ENCODE results near the gene TRAM2. TPM values are rescaled to one million over a fixed set of nuclear protein-coding genes. Genes with fewer than 3 reads are reported as not detected.

TRAM2 gene
- total RNA-seq, 2 donors from 2014 or later, result 40.0 to 41.8 TPM

- Histone ChIP-seq H3K27ac (no peak overlapping the region), H3K4me1 (ENCODE audit: control insufficient read depth in 1 of 2, low read depth in 2 of 2) (peaks cover 29 to 61% of the 10 kb centered on the region in 2 donors), H3K4me3 (no peak overlapping the region), H3K36me3 (peaks cover 15% of the 10 kb centered on the region), H3K9me3 (no peaks in the 10 kb centered on the region), H3K27me3 (replicated peaks; ENCODE audit: insufficient read depth) (no peaks in the 10 kb centered on the region)
- no peak for DNase-seq (ENCODE audit: low spot score)
- no peak for ATAC-seq (ENCODE audit: insufficient number of reproducible peaks, low FRiP score, low read depth)
- TF ChIP-seq, protein P1, sequence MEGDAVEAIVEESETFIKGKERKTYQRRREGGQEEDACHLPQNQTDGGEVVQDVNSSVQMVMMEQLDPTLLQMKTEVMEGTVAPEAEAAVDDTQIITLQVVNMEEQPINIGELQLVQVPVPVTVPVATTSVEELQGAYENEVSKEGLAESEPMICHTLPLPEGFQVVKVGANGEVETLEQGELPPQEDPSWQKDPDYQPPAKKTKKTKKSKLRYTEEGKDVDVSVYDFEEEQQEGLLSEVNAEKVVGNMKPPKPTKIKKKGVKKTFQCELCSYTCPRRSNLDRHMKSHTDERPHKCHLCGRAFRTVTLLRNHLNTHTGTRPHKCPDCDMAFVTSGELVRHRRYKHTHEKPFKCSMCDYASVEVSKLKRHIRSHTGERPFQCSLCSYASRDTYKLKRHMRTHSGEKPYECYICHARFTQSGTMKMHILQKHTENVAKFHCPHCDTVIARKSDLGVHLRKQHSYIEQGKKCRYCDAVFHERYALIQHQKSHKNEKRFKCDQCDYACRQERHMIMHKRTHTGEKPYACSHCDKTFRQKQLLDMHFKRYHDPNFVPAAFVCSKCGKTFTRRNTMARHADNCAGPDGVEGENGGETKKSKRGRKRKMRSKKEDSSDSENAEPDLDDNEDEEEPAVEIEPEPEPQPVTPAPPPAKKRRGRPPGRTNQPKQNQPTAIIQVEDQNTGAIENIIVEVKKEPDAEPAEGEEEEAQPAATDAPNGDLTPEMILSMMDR (IDR thresholded peaks at IDR 0.05), result no peak
These were observed 41.9 kb downstream of the TRAM2 start for GRCh38 chr6:52534966-52535390.

DNA sequence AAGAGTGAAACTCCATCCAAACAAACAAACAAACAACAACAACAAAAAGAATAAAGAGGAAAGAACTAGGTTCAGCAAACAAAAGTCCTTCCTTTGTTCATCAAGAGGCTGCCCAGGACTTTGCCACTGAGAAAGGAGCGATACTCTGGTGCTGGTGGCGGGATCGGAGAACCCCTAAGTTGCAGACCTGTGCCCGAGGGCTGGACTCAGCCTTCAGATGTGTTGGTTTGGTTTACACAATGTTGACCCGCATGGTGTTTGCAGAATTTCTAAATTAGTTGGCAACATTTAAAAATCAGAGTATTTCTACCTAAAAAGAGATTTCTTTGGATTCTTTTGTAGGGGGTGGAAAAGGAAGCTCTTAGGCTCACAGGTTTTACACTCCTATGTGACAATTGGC lies 42.5 kb downstream of the TRAM2 start:
- ATAC-seq (ENCODE audit: insufficient number of reproducible peaks, low FRiP score, low read depth) (no peak), DNase-seq (ENCODE audit: low spot score) (no peak)
- Histone ChIP-seq H3K36me3 (peaks cover 15% of the 10 kb centered on the region), H3K4me1 (ENCODE audit: control insufficient read depth in 1 of 2, low read depth in 2 of 2) (peaks cover 23 to 55% of the 10 kb centered on the region in 2 donors), H3K9me3 (no peaks in the 10 kb centered on the region), H3K4me3 (no peak overlapping the region), H3K27ac (no peak overlapping the region), H3K27me3 (replicated peaks; ENCODE audit: insufficient read depth) (no peaks in the 10 kb centered on the region)
- TF ChIP-seq, protein P1 (IDR thresholded peaks at IDR 0.05), result no peak

- peaks cover 15% of the 10 kb centered on the region for H3K36me3 ChIP-seq
- H3K9me3 ChIP-seq, result no peaks in the 10 kb centered on the region
- H3K4me3 ChIP-seq, result no peak overlapping the region
- TF ChIP-seq, protein P1 (IDR thresholded peaks at IDR 0.05), result no peak
- H3K27ac ChIP-seq, result no peak overlapping the region
- no peak for DNase-seq (ENCODE audit: low spot score)
- no peaks in the 10 kb centered on the region for H3K27me3 ChIP-seq (replicated peaks; ENCODE audit: insufficient read depth)
- no peak for ATAC-seq (ENCODE audit: insufficient number of reproducible peaks, low FRiP score, low read depth)
- peaks cover 16 to 46% of the 10 kb centered on the region in 2 donors for H3K4me1 ChIP-seq (ENCODE audit: control insufficient read depth in 1 of 2, low read depth in 2 of 2)
These were observed 43.4 kb downstream of the TRAM2 start for GRCh38 chr6:52533491-52533890.

- Histone ChIP-seq H3K4me1 (ENCODE audit: control insufficient read depth in 1 of 2, low read depth in 2 of 2) (peaks cover 6 to 36% of the 10 kb centered on the region in 2 donors), H3K27me3 (replicated peaks; ENCODE audit: insufficient read depth) (no peaks in the 10 kb centered on the region), H3K4me3 (no peak overlapping the region), H3K9me3 (no peaks in the 10 kb centered on the region), H3K36me3 (peaks cover 15% of the 10 kb centered on the region), H3K27ac (no peak overlapping the region)
- ATAC-seq (ENCODE audit: insufficient number of reproducible peaks, low FRiP score, low read depth) (no peak), DNase-seq (ENCODE audit: low spot score) (no peak)
- TF ChIP-seq, protein P1 (IDR thresholded peaks at IDR 0.05), result no peak
These were observed 44.4 kb downstream of the TRAM2 start for GRCh38 chr6:52532457-52532856.

DNA sequence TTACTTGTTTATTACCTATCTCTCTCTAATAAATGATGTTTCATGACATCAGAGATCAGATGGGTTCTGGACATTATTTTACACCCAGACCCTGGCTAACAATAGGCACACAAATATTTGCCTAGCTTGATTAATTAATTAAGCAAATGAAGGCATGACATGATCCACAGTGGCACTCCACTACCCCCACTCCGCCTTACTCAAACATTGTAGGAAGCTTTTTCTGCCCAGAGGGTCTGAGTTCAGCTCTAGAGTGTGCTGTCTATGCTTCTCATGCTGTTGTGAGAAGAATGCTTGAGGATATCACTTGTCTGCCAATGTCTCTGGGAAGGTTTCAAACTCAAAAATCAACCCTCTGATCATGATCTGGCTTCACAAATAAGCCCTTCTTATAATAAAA lies 45.0 kb downstream of the TRAM2 start:
- TF ChIP-seq, protein P1 (IDR thresholded peaks at IDR 0.05), result no peak

More for the DNA sequence above, 45.0 kb downstream of the TRAM2 start:
- Histone ChIP-seq H3K36me3 (peaks cover 15% of the 10 kb centered on the region), H3K27me3 (replicated peaks; ENCODE audit: insufficient read depth) (no peaks in the 10 kb centered on the region), H3K27ac (peak overlapping the region; percentile 1 to 34), H3K9me3 (no peaks in the 10 kb centered on the region), H3K4me3 (no peak overlapping the region), H3K4me1 (ENCODE audit: control insufficient read depth in 1 of 2, low read depth in 2 of 2) (peaks cover under 1 to 30% of the 10 kb centered on the region in 2 donors)
- DNase-seq (ENCODE audit: low spot score), result no peak
- no peak for ATAC-seq (ENCODE audit: insufficient number of reproducible peaks, low FRiP score, low read depth)
